GM21576 (cell line): Measurements from ENCODE around the gene NUP88.

Experiments
- ATAC-seq: cut with Tn5 transposase; IDR thresholded peaks from one replicate; pipeline ENCODE4 v1.9.1; 2021; ENCODE audit warnings: mild to moderate bottlenecking, moderate library complexity; ENCODE audit not compliant: unreplicated experiment

Gene NUP88

GRCh38 chr17:5419959-5420653, 644 bp upstream of the NUP88 start, which contains the start of gene RPAIN:
Gene RPAIN, plus strand, starts transcription at chr17:5420182. Its CDS starts 29 bp downstream, at chr17:5420211.
- peak; percentile 42 for ATAC-seq

DNA sequence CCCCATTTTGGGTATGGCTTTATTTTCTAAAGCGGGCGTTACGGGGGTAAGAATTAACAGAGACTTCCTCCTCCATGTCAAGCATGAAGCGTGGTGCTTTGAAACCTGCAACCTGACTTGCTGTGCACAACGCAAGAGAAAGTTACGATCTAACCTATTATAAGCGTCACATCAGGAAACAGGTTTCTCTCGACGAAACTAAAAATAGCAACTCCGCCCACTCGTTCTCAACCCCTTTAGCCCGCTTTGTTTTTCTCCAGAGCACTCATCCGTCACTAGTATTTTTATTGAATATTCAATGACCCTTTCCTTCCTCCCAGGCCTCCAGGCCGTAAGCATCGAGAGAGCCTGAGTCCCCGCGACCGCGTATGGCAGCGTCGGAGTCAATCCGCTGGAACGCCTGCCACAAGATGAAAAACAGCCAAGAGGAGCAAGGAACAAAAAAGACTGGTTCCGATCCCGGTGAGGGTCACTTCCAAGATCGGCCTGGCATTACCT, 555 bp downstream of the NUP88 start:
- peak; percentile 33 for ATAC-seq

GRCh38 chr17:5416901-5417300, 2.6 kb downstream of the NUP88 start:
- ATAC-seq, result no peak

DNA sequence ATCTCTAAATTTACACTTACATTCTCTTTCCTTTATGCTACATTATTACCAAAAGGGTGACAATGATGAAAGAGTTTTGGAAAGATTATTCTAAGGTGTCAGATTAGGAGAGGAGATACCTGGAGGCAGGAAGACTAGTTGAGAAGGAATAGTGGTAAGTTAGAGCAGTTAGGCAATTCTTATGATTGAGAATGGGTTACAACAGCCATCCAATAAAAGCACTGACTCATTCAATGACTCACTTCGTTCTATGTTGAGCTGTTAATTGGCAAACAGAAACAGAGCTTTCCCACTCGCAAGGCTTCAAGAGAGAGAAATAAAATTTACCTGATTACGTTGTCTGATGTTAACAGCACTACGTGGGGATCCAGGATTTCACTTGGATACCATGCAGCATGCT, 5.8 kb downstream of the NUP88 start:
- ATAC-seq, result no peak

- no peak for ATAC-seq
These were observed 8.7 kb downstream of the NUP88 start for GRCh38 chr17:5410594-5411272.

GRCh38 chr17:5408186-5408585, 11.3 kb downstream of the NUP88 start:
- ATAC-seq, result no peak

GRCh38 chr17:5405400-5405799, 14.1 kb downstream of the NUP88 start:
- no peak for ATAC-seq

GRCh38 chr17:5399767-5400166, 19.7 kb downstream of the NUP88 start:
- ATAC-seq, result no peak

DNA sequence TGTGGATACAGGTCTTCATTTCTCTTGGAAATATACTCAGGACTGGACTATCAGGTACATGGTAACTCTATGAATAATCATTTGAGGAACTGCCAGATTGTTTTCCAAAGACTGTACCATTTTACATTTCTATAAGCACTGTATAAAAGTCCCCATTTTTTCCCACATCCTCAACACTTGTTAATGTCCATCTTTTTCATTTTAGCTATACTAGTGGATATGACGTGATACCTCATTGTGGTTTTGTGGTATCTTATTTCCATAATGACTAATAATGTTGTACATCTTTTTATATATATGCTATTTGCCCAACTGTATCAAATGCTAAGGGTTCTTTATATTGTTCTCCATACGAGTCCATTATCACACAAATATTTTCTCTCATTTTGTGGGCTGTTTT, 22.9 kb downstream of the NUP88 start:
- no peak for ATAC-seq

- ATAC-seq, result no peak
These were observed 27.8 kb downstream of the NUP88 start for GRCh38 chr17:5391678-5392077.

GRCh38 chr17:5381542-5381941, 37.9 kb downstream of the NUP88 start:
- no peak for ATAC-seq

DNA sequence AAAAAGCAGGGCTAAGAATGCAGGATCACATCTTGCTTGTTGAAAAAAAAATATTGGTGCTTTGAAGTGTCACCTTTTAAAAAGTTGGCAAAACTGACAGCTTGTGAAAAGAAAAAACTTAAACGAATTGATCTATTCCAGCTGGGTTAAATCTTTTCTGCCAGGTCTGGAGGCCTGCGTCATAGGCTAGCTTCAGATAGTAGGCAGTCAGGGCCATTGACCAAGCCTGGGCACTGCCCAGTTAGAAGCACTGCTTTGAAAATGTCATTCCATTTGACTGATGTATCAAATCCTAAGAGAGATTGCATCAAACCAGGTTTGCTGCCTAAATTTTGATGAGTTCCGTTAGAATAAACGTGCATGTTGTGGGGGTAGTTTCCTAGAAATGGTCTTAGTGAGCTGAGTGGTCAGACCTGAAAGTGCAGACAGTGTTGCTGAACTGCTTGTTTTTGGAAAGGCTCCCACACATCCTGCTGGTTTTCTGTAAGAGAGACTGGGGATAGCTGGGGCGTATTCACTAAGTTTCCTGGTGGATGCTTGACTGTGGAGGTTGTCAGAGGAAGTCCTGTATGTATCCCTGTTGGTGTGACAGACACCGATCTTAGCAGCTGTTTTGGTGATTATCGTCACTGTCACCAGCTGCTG, 38.8 kb downstream of the NUP88 start:
- ATAC-seq, result no peak

GRCh38 chr17:5379351-5380107, 39.9 kb downstream of the NUP88 start:
- ATAC-seq, result no peak

GRCh38 chr17:5378566-5379207, 40.8 kb downstream of the NUP88 start:
- no peak for ATAC-seq

- ATAC-seq, result no peak
These were observed 46.4 kb downstream of the NUP88 start for GRCh38 chr17:5373112-5373511.

DNA sequence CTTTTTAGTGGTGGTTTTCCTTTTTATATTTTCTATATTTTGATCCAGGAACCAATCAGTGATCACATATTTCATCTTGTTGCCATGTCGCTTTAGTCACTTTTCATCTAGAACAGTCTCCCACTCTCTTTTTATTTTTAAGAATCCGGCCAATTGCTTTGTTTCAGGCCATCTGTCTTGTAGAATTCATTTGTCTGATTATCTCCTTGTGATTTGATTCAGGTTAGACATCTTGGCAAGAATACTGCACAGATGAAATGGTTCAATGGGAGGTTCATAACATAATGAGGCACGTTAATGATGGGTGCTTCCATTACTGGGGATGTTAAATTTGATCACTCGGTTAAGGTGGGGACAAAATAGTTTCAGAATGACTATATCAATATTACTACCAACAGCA, 49.1 kb downstream of the NUP88 start:
- no peak for ATAC-seq

- ATAC-seq, result no peak
These were observed 53.6 kb downstream of the NUP88 start for GRCh38 chr17:5365831-5366230.

GRCh38 chr17:5364696-5365095, 54.8 kb downstream of the NUP88 start:
- ATAC-seq, result no peak

GRCh38 chr17:5364156-5364555, 55.3 kb downstream of the NUP88 start:
- no peak for ATAC-seq

DNA sequence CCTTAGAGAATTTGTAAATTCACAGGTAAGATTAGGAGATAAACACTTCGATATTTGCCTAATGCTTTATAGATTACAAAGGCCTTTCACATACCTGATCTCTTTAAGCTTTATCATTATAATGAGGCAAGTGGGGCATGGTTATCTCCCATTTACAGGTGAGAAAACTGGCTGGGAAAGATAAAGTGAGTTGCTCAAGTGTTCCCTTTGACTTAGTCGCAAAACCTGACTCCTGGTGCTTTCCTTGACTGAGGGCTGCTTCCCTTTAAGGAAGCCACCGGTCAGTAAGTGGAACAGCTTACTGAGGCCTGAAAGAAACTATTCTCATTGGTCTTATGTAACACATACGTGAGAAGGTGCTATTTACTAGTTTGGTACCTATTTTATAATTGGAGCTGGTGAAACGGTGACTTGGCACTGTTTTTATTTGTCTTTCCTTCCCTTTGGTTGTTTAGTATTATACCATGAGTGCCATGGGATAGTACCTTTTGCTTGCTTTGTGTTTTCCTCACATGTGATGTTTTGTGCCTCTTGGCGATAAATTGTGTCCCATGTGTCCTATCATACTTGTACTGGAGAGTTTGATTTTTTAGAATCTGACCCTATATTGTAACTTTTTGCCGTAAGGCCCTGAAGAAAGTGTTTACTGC, 57.2 kb downstream of the NUP88 start:
- no peak for ATAC-seq
